GM20000 (cell line): ENCODE measurements around the gene SLC25A13.

Source experiments
- DNase-seq: peaks from one replicate; pipeline ENCODE4 v3.0.0; 2012; ENCODE audit warnings: low spot score
- CTCF ChIP-seq: IDR thresholded peaks from 2 replicates; pipeline ENCODE4 v1.5.1; 2012; ENCODE audit warnings: mild to moderate bottlenecking, control low read depth; ENCODE audit errors: extremely low read depth, missing control alignments

SLC25A13 gene

GRCh38 chr7:96097835-96098234 is 224.1 kb downstream of the SLC25A13 start:
- no peak for TF ChIP-seq CTCF
- DNase-seq, result no peak

GRCh38 chr7:96093435-96093834 is 228.5 kb downstream of the SLC25A13 start:
- no peak for DNase-seq

GRCh38 chr7:96090756-96091155 is 231.1 kb downstream of the SLC25A13 start:
- no peak for DNase-seq
- no peak for TF ChIP-seq CTCF

More at GRCh38 chr7:96093435-96093834, 228.5 kb downstream of the SLC25A13 start:
- TF ChIP-seq CTCF, result no peak

GRCh38 chr7:96089511-96089910 is 232.4 kb downstream of the SLC25A13 start:
- no peak for TF ChIP-seq CTCF
- DNase-seq, result no peak

GRCh38 chr7:96088579-96088978 is 233.3 kb downstream of the SLC25A13 start:
- no peak for DNase-seq
- no peak for TF ChIP-seq CTCF

- no peak for DNase-seq
- TF ChIP-seq CTCF, result no peak
Measured at GRCh38 chr7:96085953-96086352, 235.9 kb downstream of the SLC25A13 start.

- no peak for TF ChIP-seq CTCF
- no peak for DNase-seq
Measured at GRCh38 chr7:96084881-96085553, 236.9 kb downstream of the SLC25A13 start.
